HepG2 (cell line): ENCODE measurements around the gene CRB1. TPM values are rescaled to one million over a fixed set of nuclear protein-coding genes. Genes with fewer than 3 reads are reported as not detected.

Source experiments
- ATAC-seq: fragments of 200-7000 bp; cut with Tn5 transposase; 3 replicates; pipeline ENCODE4 v1.9.1; 2020; ENCODE audit warnings: mild to moderate bottlenecking, moderate library complexity
- BruUV-seq: library from RNA; stranded (reverse); fragments of 400-500 nt; replicated peaks from 2 replicates; lab custom pipeline; 2021; lab: Mats Ljungman, UMichigan
- CTCF ChIA-PET: fragments of 300-600 bp; formaldehyde crosslinking; extraction: SDS; loops from one replicate; lab custom pipeline; 2021; ENCODE audit warnings: low total read pairs, inconsistent platforms, low intra/inter-chr PET ratio; lab: Yijun Ruan, JAX
- POLR2A ChIA-PET: fragments of 350-600 bp; sonication (Branson Sonifier 250); formaldehyde crosslinking; loops from one replicate; lab custom pipeline; 2020; ENCODE audit warnings: antibody characterized with exemption, inconsistent platforms; lab: Yijun Ruan, JAX
- DNase-seq: peaks from one replicate; pipeline ENCODE4 v3.0.0-alpha.2; 2015; ENCODE audit warnings: low spot score
- FAIRE-seq: peaks from 3 replicates; lab custom pipeline; 2011; peaks lifted over from hg19 to GRCh38; lab: Jason Lieb, UNC
- H2AFZ ChIP-seq: one replicate; pipeline ENCODE4 v1.6.1; 2011; ENCODE audit warnings: low read length, inconsistent platforms
- H3K27ac ChIP-seq: fragments of 300-600 bp; 3 replicates; pipeline ENCODE4 v1.8.0; 2011; ENCODE audit warnings: mixed run types, mild to moderate bottlenecking, mixed read lengths, low read length, inconsistent platforms; ENCODE audit not compliant: insufficient read depth; ENCODE audit errors: extremely low read length
- H3K27me3 ChIP-seq, 2 experiments: fragments of 200-600 bp in 1 of 2; 2 replicates in 1 of 2; 3 replicates in 1 of 2; pipeline versions ENCODE4 v1.6.0 to v1.8.0; 2011; ENCODE audit warnings: low read length in 2 of 2, mild to moderate bottlenecking in 2 of 2, moderate library complexity in 2 of 2, inconsistent platforms in 1 of 2; ENCODE audit not compliant: insufficient read depth in 2 of 2, control insufficient read depth in 1 of 2
- H3K36me3 ChIP-seq, 2 experiments: fragments of 200-600 bp in 1 of 2; replicated peaks in 1 of 2; 2 replicates in 1 of 2; 3 replicates in 1 of 2; pipeline versions ENCODE4 v1.5.1 to v1.8.0; 2011; ENCODE audit warnings: low read length in 2 of 2, inconsistent platforms in 1 of 2; ENCODE audit not compliant: insufficient read depth in 2 of 2, control insufficient read depth in 1 of 2
- H3K4me1 ChIP-seq: 2 replicates; pipeline ENCODE4 v1.5.1; 2012; ENCODE audit warnings: low read length, inconsistent platforms; ENCODE audit not compliant: insufficient read depth
- H3K4me2 ChIP-seq: 2 replicates; pipeline ENCODE4 v1.6.0; 2011; ENCODE audit warnings: low read depth, low read length, inconsistent platforms
- H3K4me3 ChIP-seq, 3 experiments: fragments of 200-600 bp in 1 of 3; sonication (generic), shearing (Covaris generic) in 1 of 3; replicated peaks in 1 of 3; 2 replicates each; pipeline ENCODE4 v1.5.1; 2011 to 2016; ENCODE audit warnings: low read length in 3 of 3, inconsistent platforms in 2 of 3, low read depth in 2 of 3, mild to moderate bottlenecking in 2 of 3, control low read depth in 1 of 3, mixed read lengths in 1 of 3; ENCODE audit not compliant: insufficient read depth in 1 of 3
- H3K79me2 ChIP-seq: one replicate; pipeline ENCODE4 v1.6.1; 2011; ENCODE audit warnings: low read length, inconsistent platforms; ENCODE audit not compliant: insufficient read depth
- H3K9ac ChIP-seq: 2 replicates; pipeline ENCODE4 v1.6.0; 2011; ENCODE audit warnings: mild to moderate bottlenecking, low read depth, low read length, inconsistent platforms; ENCODE audit not compliant: insufficient read depth
- H3K9me3 ChIP-seq: 2 replicates; pipeline ENCODE4 v1.5.1; 2012; ENCODE audit warnings: mild to moderate bottlenecking, low read length
- H4K20me1 ChIP-seq: 2 replicates; pipeline ENCODE4 v1.6.0; 2011; ENCODE audit warnings: inconsistent platforms, mild to moderate bottlenecking, low read length, moderate library complexity; ENCODE audit not compliant: insufficient read depth
- CBX5 ChIP-seq: sonication (generic); formaldehyde crosslinking; IDR thresholded peaks from 2 replicates; pipeline ENCODE4 v1.4.0; 2020; ENCODE audit warnings: missing genetic modification reagents, borderline replicate concordance
- MAFF ChIP-seq: IDR thresholded peaks from 2 replicates; pipeline ENCODE4 v1.6.1; 2011; ENCODE audit warnings: low read depth, low read length, improper control_type of control experiment
- MAFK ChIP-seq, 2 experiments: IDR thresholded peaks in 1 of 2; conservative IDR thresholded peaks in 1 of 2; 2 replicates each; pipeline ENCODE4 v1.6.1; 2011; ENCODE audit warnings: improper control_type of control experiment in 2 of 2, low read length in 2 of 2
- SOX13 ChIP-seq, 3 experiments: fragments of 450-650 bp in 1 of 3; sonication (generic) in 1 of 3; formaldehyde crosslinking in 1 of 3; IDR thresholded peaks in 2 of 3; conservative IDR thresholded peaks in 1 of 3; 2 replicates each; pipeline versions ENCODE4 v1.5.0 to v1.6.1; 2016 to 2020; ENCODE audit warnings: antibody characterized with exemption in 1 of 3, mild to moderate bottlenecking in 1 of 3, missing compliant biosample characterization in 1 of 3, missing genetic modification reagents in 1 of 3, moderate library complexity in 1 of 3
- SOX5 ChIP-seq: IDR thresholded peaks from 2 replicates; pipeline ENCODE4 v1.6.1; 2016; ENCODE audit warnings: borderline replicate concordance
- XBP1 ChIP-seq: sonication (generic); formaldehyde crosslinking; IDR thresholded peaks from 2 replicates; pipeline ENCODE4 v1.5.0; 2020; ENCODE audit warnings: missing genetic modification reagents
- WGBS: methylation state at CpG from one replicate; pipeline ENCODE4 v1.1.6; 2017; ENCODE audit warnings: low lambda C conversion rate; 5-methylcytosine and 5-hydroxymethylcytosine counted together
- in situ Hi-C: cut with HindIII; loops from 2 replicates; pipeline ENCODE4 v1.10.0; 2017; ENCODE audit warnings: low pct_unique_long_range_greater_than_20kb; ENCODE audit not compliant: extremely low pct_ligation_motif_present
- intact Hi-C: fragments of 100-400 bp; cut with micrococcal nuclease; formaldehyde crosslinking; loops from one replicate; pipeline ENCODE4 v1.10.0; 2022; ENCODE audit not compliant: unreplicated experiment
- polyA plus RNA-seq, 8 experiments: library from polyadenylated mRNA; depleted of rRNA in 3 of 8; stranded (reverse) in 7 of 8; unstranded in 1 of 8; fragments of >200 nt; fragmentation: Illumina TruSeq in 4 of 8; extraction: Trizol in 4 of 8; gene quantifications; 2 replicates each; pipeline versions ENCODE4 v1.2.1 to v1.2.3, GENCODE V29; 2011 to 2016; ENCODE audit warnings: low read depth in 4 of 8, missing spikeins in 1 of 8, mixed read lengths in 1 of 8; ENCODE audit not compliant: insufficient read depth in 1 of 8
- total RNA-seq, 5 experiments: library from RNA; depleted of rRNA; stranded (reverse); fragments of >200 nt; fragmentation: Illumina TruSeq; extraction: Trizol; gene quantifications; 2 replicates each; pipeline ENCODE4 v1.2.3, GENCODE V29; 2016; ENCODE audit warnings: low read depth in 1 of 5
- TF ChIP-seq, protein P1 (sequence below): IDR thresholded peaks from 2 replicates; pipeline ENCODE4 v1.6.1; 2016

CRB1 gene
- total and polyA plus RNA-seq, 2 of the 13 experiments (the other 11 are each of a cell fraction or from before 2014, with no cell fraction given): 0.01 TPM; not detected in 1

DNA sequence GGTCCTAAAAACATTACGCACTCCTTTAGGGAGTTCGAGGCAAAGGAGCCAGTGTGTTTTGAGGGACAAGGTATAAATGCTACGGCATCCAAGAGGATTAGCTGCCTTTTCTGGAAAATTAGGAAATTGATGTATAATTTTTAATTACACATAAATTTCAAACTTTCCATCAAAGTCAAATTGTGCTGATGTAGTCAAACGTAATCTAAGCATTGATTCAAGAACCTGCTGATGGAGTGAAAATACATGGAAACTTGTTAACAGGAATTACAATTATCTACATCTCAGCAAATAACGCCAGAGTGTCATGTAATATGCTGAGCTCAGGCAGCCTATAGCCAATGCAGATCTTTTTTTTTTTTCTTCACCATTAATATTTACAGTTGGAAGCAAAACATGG, 194.5 kb downstream of the CRB1 start:
- intact Hi-C loops: no loop called here
- BruUV-seq: no TSS peak
- H3K4me2 ChIP-seq: no peak overlapping the region
- H2AFZ ChIP-seq: no peak overlapping the region
- H4K20me1 ChIP-seq: no peaks in the 10 kb centered on the region
- ATAC-seq (no peak), FAIRE-seq (no peak), DNase-seq (no peak)
- POLR2A ChIA-PET: no interaction called here
- TF ChIP-seq CBX5 (CRISPR knock-in tag): no peak
- TF ChIP-seq MAFK (conservative IDR thresholded peaks at IDR 0.05 in 1 of 2, IDR thresholded peaks at IDR 0.05 in 1 of 2; ENCODE audit: low read length in 2 of 2): peak; percentile 71 to 79
- peak; percentile 77 for TF ChIP-seq MAFF
- TF ChIP-seq XBP1 (CRISPR knock-in tag): no peak
- no peaks in the 10 kb centered on the region for H3K79me2 ChIP-seq
- no peaks in the 10 kb centered on the region for H3K27me3 ChIP-seq
- CTCF ChIA-PET: no interaction called here
- H3K27ac ChIP-seq: no peak overlapping the region
- H3K4me1 ChIP-seq: peaks cover 14% of the 10 kb centered on the region
- no peaks in the 10 kb centered on the region for H3K9me3 ChIP-seq
- H3K9ac ChIP-seq: no peak overlapping the region
- 46% methylated on average over 5 of the region's 5 CpGs for WGBS
- H3K36me3 ChIP-seq: no peaks in the 10 kb centered on the region
- in situ Hi-C loops: no loop called here
- no peak overlapping the region for H3K4me3 ChIP-seq

DNA sequence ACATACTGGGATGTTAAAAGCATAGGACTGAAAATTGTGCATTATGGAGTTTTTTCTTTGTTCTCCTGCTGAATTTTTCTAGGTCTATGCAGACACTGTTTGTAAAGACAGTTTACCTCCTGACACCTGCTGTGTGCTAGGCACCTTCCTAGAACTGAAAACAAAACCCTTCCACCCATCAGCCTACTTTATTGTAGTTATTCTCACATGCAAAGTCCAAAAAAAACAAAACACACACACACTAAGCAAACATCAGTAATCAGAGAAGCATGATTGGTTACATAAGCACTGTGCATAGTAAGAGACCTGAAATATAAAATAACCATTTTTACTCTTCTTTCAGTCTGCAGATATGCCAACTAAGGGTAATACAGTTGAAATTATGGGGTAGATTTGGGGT, 195.1 kb downstream of the CRB1 start:
- BruUV-seq: no TSS peak
- ATAC-seq: no peak; the same call in 2 of the 3 replicates
- no peak overlapping the region for H3K9ac ChIP-seq
- in situ Hi-C loops (no loop called here), intact Hi-C loops (no loop called here)
- no peak overlapping the region for H3K4me3 ChIP-seq
- H2AFZ ChIP-seq: no peak overlapping the region
- ChIA-PET CTCF (no interaction called here), POLR2A (no interaction called here)
- H3K4me1 ChIP-seq: peaks cover 14% of the 10 kb centered on the region
- no peaks in the 10 kb centered on the region for H3K27me3 ChIP-seq
- no peaks in the 10 kb centered on the region for H3K9me3 ChIP-seq
- H3K27ac ChIP-seq: no peak overlapping the region
- H3K36me3 ChIP-seq: no peaks in the 10 kb centered on the region
- no peak overlapping the region for H3K4me2 ChIP-seq
- no peak for FAIRE-seq
- no peaks in the 10 kb centered on the region for H3K79me2 ChIP-seq
- no peaks in the 10 kb centered on the region for H4K20me1 ChIP-seq
- peak; percentile 19; the same call in 1 of the 2 replicates for TF ChIP-seq SOX5
- TF ChIP-seq SOX13 (IDR thresholded peaks at IDR 0.05): no peak
- peak in 1 of 2 experiments; percentile 31; a peak in 1 of 4 replicates for TF ChIP-seq SOX13 (CRISPR knock-in tag; conservative IDR thresholded peaks at IDR 0.05 in 1 of 2, IDR thresholded peaks at IDR 0.05 in 1 of 2)
- TF ChIP-seq, protein P1, sequence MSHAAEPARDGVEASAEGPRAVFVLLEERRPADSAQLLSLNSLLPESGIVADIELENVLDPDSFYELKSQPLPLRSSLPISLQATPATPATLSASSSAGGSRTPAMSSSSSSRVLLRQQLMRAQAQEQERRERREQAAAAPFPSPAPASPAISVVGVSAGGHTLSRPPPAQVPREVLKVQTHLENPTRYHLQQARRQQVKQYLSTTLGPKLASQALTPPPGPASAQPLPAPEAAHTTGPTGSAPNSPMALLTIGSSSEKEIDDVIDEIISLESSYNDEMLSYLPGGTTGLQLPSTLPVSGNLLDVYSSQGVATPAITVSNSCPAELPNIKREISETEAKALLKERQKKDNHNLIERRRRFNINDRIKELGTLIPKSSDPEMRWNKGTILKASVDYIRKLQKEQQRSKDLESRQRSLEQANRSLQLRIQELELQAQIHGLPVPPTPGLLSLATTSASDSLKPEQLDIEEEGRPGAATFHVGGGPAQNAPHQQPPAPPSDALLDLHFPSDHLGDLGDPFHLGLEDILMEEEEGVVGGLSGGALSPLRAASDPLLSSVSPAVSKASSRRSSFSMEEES: no peak
- no peak for DNase-seq
